Measurements from ENCODE around the gene DCAF12.

DNA sequence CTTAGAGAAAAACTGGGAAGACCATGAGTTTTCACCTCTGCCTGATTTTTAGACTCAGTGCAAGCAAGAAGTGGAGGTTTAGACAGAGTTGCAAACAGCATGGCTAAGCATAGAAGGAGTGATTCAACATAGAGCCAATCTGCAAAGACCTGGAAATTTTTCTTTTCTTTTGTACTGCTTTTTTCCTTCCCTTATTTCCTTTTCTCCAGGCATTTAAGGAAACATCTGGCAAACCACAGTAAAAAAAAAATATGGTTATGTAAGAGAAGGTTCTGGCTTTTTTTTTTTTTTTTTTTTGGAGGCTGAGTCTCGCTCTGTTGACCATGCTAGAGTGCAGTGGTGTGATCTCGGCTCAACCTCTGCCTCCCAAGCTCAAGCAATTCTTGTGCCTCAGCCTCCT is 16.6 kb upstream of the DCAF12 start:
- TF ChIP-seq CTCF (IDR thresholded peaks at IDR 0.05; ENCODE audit: low read depth, low read length, poor library complexity, severe bottlenecking), result no peak
- no peak for TF ChIP-seq EZH2phosphoT487 (IDR thresholded peaks at IDR 0.05; ENCODE audit: borderline replicate concordance, low read length)

All from DOHH2 (cell line).